Measurements from ENCODE around the gene CACNA2D1.

CACNA2D1 gene

GRCh38 chr7:82235713-82236112, 207.9 kb downstream of the CACNA2D1 start:
- TF ChIP-seq CTCF (IDR thresholded peaks at IDR 0.05; ENCODE audit: insufficient read depth, low read length, poor library complexity, severe bottlenecking), result no peak
- no peak for DNase-seq (ENCODE audit: extremely low read depth, insufficient read length)
- H3K36me3 ChIP-seq (ENCODE audit: control insufficient read depth, insufficient read depth, low read length), result no peaks in the 10 kb centered on the region
- no peaks in the 10 kb centered on the region for H3K27me3 ChIP-seq (replicated peaks; ENCODE audit: control insufficient read depth, insufficient read depth, low read length)
- no peak overlapping the region for H3K4me3 ChIP-seq (replicated peaks; ENCODE audit: low read depth, low read length)

- no peaks in the 10 kb centered on the region for H3K27me3 ChIP-seq (replicated peaks; ENCODE audit: control insufficient read depth, insufficient read depth, low read length)
- peak; percentile 8 for DNase-seq (ENCODE audit: extremely low read depth, insufficient read length)
- H3K36me3 ChIP-seq (ENCODE audit: control insufficient read depth, insufficient read depth, low read length), result no peaks in the 10 kb centered on the region
- peak; percentile 45 for TF ChIP-seq CTCF (IDR thresholded peaks at IDR 0.05; ENCODE audit: insufficient read depth, low read length, poor library complexity, severe bottlenecking)
- H3K4me3 ChIP-seq (replicated peaks; ENCODE audit: low read depth, low read length), result no peak overlapping the region
Measured at GRCh38 chr7:82234457-82235049, 209.0 kb downstream of the CACNA2D1 start.

- no peak for TF ChIP-seq CTCF (IDR thresholded peaks at IDR 0.05; ENCODE audit: insufficient read depth, low read length, poor library complexity, severe bottlenecking)
- H3K36me3 ChIP-seq (ENCODE audit: control insufficient read depth, insufficient read depth, low read length), result no peaks in the 10 kb centered on the region
- no peaks in the 10 kb centered on the region for H3K27me3 ChIP-seq (replicated peaks; ENCODE audit: control insufficient read depth, insufficient read depth, low read length)
- no peak overlapping the region for H3K4me3 ChIP-seq (replicated peaks; ENCODE audit: low read depth, low read length)
- DNase-seq (ENCODE audit: extremely low read depth, insufficient read length), result no peak
Measured at GRCh38 chr7:82230811-82231581, 212.6 kb downstream of the CACNA2D1 start.

- no peak overlapping the region for H3K4me3 ChIP-seq (replicated peaks; ENCODE audit: low read depth, low read length)
- TF ChIP-seq CTCF (IDR thresholded peaks at IDR 0.05; ENCODE audit: insufficient read depth, low read length, poor library complexity, severe bottlenecking), result no peak
- H3K36me3 ChIP-seq (ENCODE audit: control insufficient read depth, insufficient read depth, low read length), result no peaks in the 10 kb centered on the region
- DNase-seq (ENCODE audit: extremely low read depth, insufficient read length), result no peak
- no peaks in the 10 kb centered on the region for H3K27me3 ChIP-seq (replicated peaks; ENCODE audit: control insufficient read depth, insufficient read depth, low read length)
Measured at GRCh38 chr7:82229164-82229563, 214.4 kb downstream of the CACNA2D1 start.

GRCh38 chr7:82226191-82226590, 217.4 kb downstream of the CACNA2D1 start:
- no peak for TF ChIP-seq CTCF (IDR thresholded peaks at IDR 0.05; ENCODE audit: insufficient read depth, low read length, poor library complexity, severe bottlenecking)
- no peak overlapping the region for H3K4me3 ChIP-seq (replicated peaks; ENCODE audit: low read depth, low read length)
- H3K36me3 ChIP-seq (ENCODE audit: control insufficient read depth, insufficient read depth, low read length), result no peaks in the 10 kb centered on the region
- no peak for DNase-seq (ENCODE audit: extremely low read depth, insufficient read length)
- no peaks in the 10 kb centered on the region for H3K27me3 ChIP-seq (replicated peaks; ENCODE audit: control insufficient read depth, insufficient read depth, low read length)

All from GM06990 (cell line).